Gastroesophageal sphincter (tissue), 4 donors: ENCODE measurements around the gene RAB11FIP5. TPM values are rescaled to one million over a fixed set of nuclear protein-coding genes. Genes with fewer than 3 reads are reported as not detected.

Experiments used
- ATAC-seq: fragments of 150-250 bp; one replicate; pipeline ENCODE4 v1.9.1; 2016; ENCODE audit warnings: mild to moderate bottlenecking, moderate library complexity
- H3K27ac ChIP-seq, 4 donors: fragments of 200-600 bp; sonication (generic) in 3 of 4; 1 replicate in 3 of 4; 2 replicates in 1 of 4; pipeline ENCODE4 v1.5.1; 2016 to 2019
- H3K27me3 ChIP-seq: fragments of 200-600 bp; sonication (generic); one replicate; pipeline ENCODE4 v1.5.1; 2019
- H3K36me3 ChIP-seq, 2 donors: fragments of 200-600 bp; sonication (generic); one replicate each; pipeline ENCODE4 v1.5.1; 2019; ENCODE audit warnings: control low read depth in 1 of 2
- H3K4me1 ChIP-seq, 3 donors: fragments of 200-600 bp; sonication (generic); 1 replicate in 2 of 3; 2 replicates in 1 of 3; pipeline ENCODE4 v1.5.1; 2016 to 2019; ENCODE audit warnings: control low read depth in 2 of 3
- H3K4me3 ChIP-seq, 2 donors: fragments of 200-600 bp; sonication (generic); one replicate each; pipeline ENCODE4 v1.5.1; 2019; ENCODE audit warnings: mild to moderate bottlenecking in 1 of 2, moderate library complexity in 1 of 2
- H3K9me3 ChIP-seq, 3 donors: fragments of 200-600 bp; sonication (generic); one replicate each; pipeline ENCODE4 v1.5.1; 2017 to 2019; ENCODE audit warnings: control low read depth in 2 of 3
- CTCF ChIP-seq, 4 experiments: fragments of 200-600 bp in 2 of 4; fragments of 450-650 bp in 2 of 4; sonication (generic) in 1 of 4; IDR thresholded peaks; one replicate each; pipeline ENCODE4 v1.5.1; 2017 to 2019; ENCODE audit warnings: antibody characterized with exemption in 4 of 4, mild to moderate bottlenecking in 2 of 4, moderate library complexity in 2 of 4
- EP300 ChIP-seq: sonication (generic); formaldehyde crosslinking; IDR thresholded peaks from one replicate; pipeline ENCODE4 v1.6.1; 2017; ENCODE audit warnings: antibody characterized with exemption, mild to moderate bottlenecking
- POLR2A ChIP-seq, 2 donors: fragments of 450-650 bp; IDR thresholded peaks; one replicate each; pipeline ENCODE4 v1.6.1; 2017; ENCODE audit warnings: antibody characterized with exemption in 2 of 2, mild to moderate bottlenecking in 2 of 2, moderate library complexity in 1 of 2
- POLR2AphosphoS5 ChIP-seq: sonication (generic); formaldehyde crosslinking; IDR thresholded peaks from one replicate; pipeline ENCODE4 v1.6.1; 2017; ENCODE audit warnings: antibody characterized with exemption
- WGBS, 2 donors: methylation state at CpG; one replicate each; pipeline ENCODE4 v1.1.5; 2018; ENCODE audit warnings: low coverage in 1 of 2; 5-methylcytosine and 5-hydroxymethylcytosine counted together
- total RNA-seq, 4 donors: library from RNA; depleted of rRNA; stranded (reverse); fragments of >200 nt; gene quantifications; one replicate each; pipeline ENCODE4 v1.1.0, GENCODE V29; 2016

The RAB11FIP5 gene
- total RNA-seq, 4 donors from 2014 or later: 25.4 to 49.5 (median 29.4) TPM

- Histone ChIP-seq H3K27me3 (no peaks in the 10 kb centered on the region), H3K4me3 (no peak overlapping the region), H3K27ac (no peak overlapping the region), H3K36me3 (peaks cover 0 to 18% of the 10 kb centered on the region in 2 donors), H3K4me1 (peaks cover 0 to 59% (median 13%) of the 10 kb centered on the region in 3 donors), H3K9me3 (no peaks in the 10 kb centered on the region)
- no peak for ATAC-seq
- WGBS, 2 donors: 36 to 66% methylated on average over 4 to 6 of the region's 7 CpGs
- TF ChIP-seq POLR2A (IDR thresholded peaks at IDR 0.05): no peak
- TF ChIP-seq POLR2AphosphoS5: no peak
- TF ChIP-seq CTCF (IDR thresholded peaks at IDR 0.05): no peak
- no peak for TF ChIP-seq EP300
Observed at GRCh38 chr2:73092146-73092783, 20.5 kb downstream of the RAB11FIP5 start.

- no peaks in the 10 kb centered on the region for H3K27me3 ChIP-seq
- ATAC-seq: no peak
- H3K27ac ChIP-seq: no peak overlapping the region
- 87 to 96% methylated on average over 4 to 7 of the region's 11 CpGs for WGBS, 2 donors
- no peak for TF ChIP-seq POLR2A (IDR thresholded peaks at IDR 0.05)
- no peak for TF ChIP-seq EP300
- no peak for TF ChIP-seq CTCF (IDR thresholded peaks at IDR 0.05)
- TF ChIP-seq POLR2AphosphoS5: no peak
- no peak overlapping the region for H3K4me3 ChIP-seq
- H3K4me1 ChIP-seq: peaks cover 0 to 59% (median 13%) of the 10 kb centered on the region in 3 donors
- H3K9me3 ChIP-seq: no peaks in the 10 kb centered on the region
- peaks cover 0 to 24% of the 10 kb centered on the region in 2 donors for H3K36me3 ChIP-seq
Observed at GRCh38 chr2:73091696-73092095, 21.1 kb downstream of the RAB11FIP5 start.

- no peak for ATAC-seq
- no peak overlapping the region for H3K27ac ChIP-seq
- H3K9me3 ChIP-seq: no peaks in the 10 kb centered on the region
- no peak for TF ChIP-seq EP300
- no peak for TF ChIP-seq POLR2AphosphoS5
- TF ChIP-seq CTCF (IDR thresholded peaks at IDR 0.05): no peak
- TF ChIP-seq POLR2A (IDR thresholded peaks at IDR 0.05): no peak
- H3K4me3 ChIP-seq: no peak overlapping the region
- 86 to 90% methylated on average over 3 to 6 of the region's 7 CpGs for WGBS, 2 donors
- peaks cover 0 to 29% of the 10 kb centered on the region in 2 donors for H3K36me3 ChIP-seq
- peaks cover 0 to 63% (median 13%) of the 10 kb centered on the region in 3 donors for H3K4me1 ChIP-seq
- H3K27me3 ChIP-seq: no peaks in the 10 kb centered on the region
Observed at GRCh38 chr2:73091164-73091563, 21.6 kb downstream of the RAB11FIP5 start.

GRCh38 chr2:73089270-73090030 lies 23.3 kb downstream of the RAB11FIP5 start:
- H3K4me3 ChIP-seq: no peak overlapping the region
- no peaks in the 10 kb centered on the region for H3K9me3 ChIP-seq
- peaks cover 0 to 72% (median 13%) of the 10 kb centered on the region in 3 donors for H3K4me1 ChIP-seq
- peak overlapping the region in 3 of 4 donors; percentile 58 to 72 (median 66) for H3K27ac ChIP-seq
- TF ChIP-seq POLR2A (IDR thresholded peaks at IDR 0.05) (no peak), POLR2AphosphoS5 (no peak), CTCF (IDR thresholded peaks at IDR 0.05) (no peak), EP300 (no peak)
- H3K27me3 ChIP-seq: no peaks in the 10 kb centered on the region
- H3K36me3 ChIP-seq: peaks cover 0 to 30% of the 10 kb centered on the region in 2 donors
- peak; percentile 84 for ATAC-seq
- 72 to 81% methylated on average over 3 to 6 of the region's 11 CpGs for WGBS, 2 donors
